ENCODE results near the gene TANC1. TPM values are rescaled to one million over a fixed set of nuclear protein-coding genes. Genes with fewer than 3 reads are reported as not detected.
A peak's percentile ranks its signal among the peaks of the same experiment; 100 is the strongest.

The TANC1 gene
- polyA plus RNA-seq, 2 of the 4 experiments (the other 2 are of a cell fraction), result 9.2 to 21.2 TPM

- no peak overlapping the region for H3K4me2 ChIP-seq
- FAIRE-seq (no peak), DNase-seq (ENCODE audit: low read depth in 1 of 2, low spot score in 1 of 2) (no peak), ATAC-seq (peak in 1 of 2 experiments; percentile 35; a peak in 1 of 6 replicates)
- WGBS (ENCODE audit: missing lambda C conversion rate), result 77% methylated on average over 1 of the region's 1 CpG
- H3K9me3 ChIP-seq, result no peaks in the 10 kb centered on the region
- peaks cover 34% of the 10 kb centered on the region for H3K4me1 ChIP-seq
- TF ChIP-seq HES2 (IDR thresholded peaks at IDR 0.05) (no peak), RNF2 (IDR thresholded peaks at IDR 0.05; ENCODE audit: borderline replicate concordance, low read depth) (no peak), MAFK (IDR thresholded peaks at IDR 0.05; ENCODE audit: partially characterized antibody) (no peak), CHD2 (IDR thresholded peaks at IDR 0.05; ENCODE audit: low read length, partially characterized antibody) (no peak), KDM5A (IDR thresholded peaks at IDR 0.05) (no peak), MYC (IDR thresholded peaks at IDR 0.05; ENCODE audit: borderline replicate concordance, low read length) (no peak), RCOR1 (IDR thresholded peaks at IDR 0.05; ENCODE audit: low read depth, low read length) (no peak), TP53 (CRISPR knock-in tag; IDR thresholded peaks at IDR 0.05) (no peak), NPAS2 (CRISPR knock-in tag; IDR thresholded peaks at IDR 0.05; ENCODE audit: borderline replicate concordance) (no peak), CHD4 (IDR thresholded peaks at IDR 0.05; ENCODE audit: borderline replicate concordance) (no peak), HOXB5 (CRISPR knock-in tag; IDR thresholded peaks at IDR 0.05) (no peak), ZNF302 (CRISPR knock-in tag; IDR thresholded peaks at IDR 0.05) (no peak), EP300 (IDR thresholded peaks at IDR 0.05) (no peak), BHLHE40 (IDR thresholded peaks at IDR 0.05; ENCODE audit: low read depth, low read length) (no peak), HDAC2 (IDR thresholded peaks at IDR 0.05) (no peak), ELK1 (IDR thresholded peaks at IDR 0.05; ENCODE audit: low read depth, low read length) (no peak), TFCP2L1 (CRISPR knock-in tag; IDR thresholded peaks at IDR 0.05) (no peak), RAD21 (conservative IDR thresholded peaks at IDR 0.05 in 1 of 2, IDR thresholded peaks at IDR 0.05 in 1 of 2) (no peak)
- H3K27ac ChIP-seq, result no peak overlapping the region
- H3K4me3 ChIP-seq, result no peak overlapping the region
- CTCF ChIA-PET, result interaction anchor here (0.5 to 1.5 kb wide), 2 partner anchors 24 to 549 kb away, joined by 3 to 4 read pairs; no protein-coding TSS in a partner anchor
- POLR2A ChIA-PET, result no interaction called here
Observed at GRCh38 chr2:159088906-159089305, 120.5 kb downstream of the TANC1 start.

GRCh38 chr2:159089543-159089942 is 121.1 kb downstream of the TANC1 start:
- no peak; a peak in 1 of 6 replicates for ATAC-seq

More at GRCh38 chr2:159089543-159089942, 121.1 kb downstream of the TANC1 start:
- ChIA-PET CTCF (interaction anchor here (1.2 to 1.5 kb wide), 2 partner anchors 23 to 29 kb away, joined by 4 to 8 read pairs; no protein-coding TSS in a partner anchor), POLR2A (no interaction called here)
- DNase-seq (ENCODE audit: low read depth in 1 of 2, low spot score in 1 of 2) (no peak), FAIRE-seq (no peak)
- TF ChIP-seq POLR2A (IDR thresholded peaks at IDR 0.05; ENCODE audit: low read length), result no peak
- no peak for TF ChIP-seq TFCP2L1 (CRISPR knock-in tag; IDR thresholded peaks at IDR 0.05)
- TF ChIP-seq NR3C1 (IDR thresholded peaks at IDR 0.05), result no peak
- no peak for TF ChIP-seq ZFP36 (IDR thresholded peaks at IDR 0.05; ENCODE audit: borderline replicate concordance, partially characterized antibody)
- TF ChIP-seq CBX2 (IDR thresholded peaks at IDR 0.05; ENCODE audit: borderline replicate concordance, low read depth), result no peak
- TF ChIP-seq ESRRA (IDR thresholded peaks at IDR 0.05; ENCODE audit: borderline replicate concordance, low read length), result no peak
- no peak for TF ChIP-seq JUN (IDR thresholded peaks at IDR 0.05)
- TF ChIP-seq HEYL (CRISPR knock-in tag; IDR thresholded peaks at IDR 0.05), result no peak
- TF ChIP-seq NFE2L2 (conservative IDR thresholded peaks at IDR 0.05; ENCODE audit: low read length), result no peak
- TF ChIP-seq EHF (CRISPR knock-in tag; IDR thresholded peaks at IDR 0.05), result no peak
- no peak for TF ChIP-seq ELK1 (IDR thresholded peaks at IDR 0.05; ENCODE audit: low read depth, low read length)
- TF ChIP-seq E2F6 (IDR thresholded peaks at IDR 0.05; ENCODE audit: borderline replicate concordance, low read depth), result no peak
- TF ChIP-seq KDM5A (IDR thresholded peaks at IDR 0.05), result no peak
- no peak for TF ChIP-seq RFX5 (IDR thresholded peaks at IDR 0.05)
- no peak for TF ChIP-seq JUNB (IDR thresholded peaks at IDR 0.05)
- Histone ChIP-seq H3K4me3 (no peak overlapping the region), H3K4me2 (no peak overlapping the region), H3K9me3 (no peaks in the 10 kb centered on the region), H3K4me1 (peaks cover 35% of the 10 kb centered on the region), H3K27ac (no peak overlapping the region)
- WGBS (ENCODE audit: missing lambda C conversion rate), result 86% methylated on average over 3 of the region's 3 CpGs

Measured in A549 (cell line).